SH-SY5Y (cell line): ENCODE results near the gene VAC14.

Experiments
- GATA2 ChIP-seq: IDR thresholded peaks from 2 replicates; pipeline ENCODE4 v1.6.1; 2011; ENCODE audit warnings: mild to moderate bottlenecking, low read depth, low read length
- GATA3 ChIP-seq: IDR thresholded peaks from 2 replicates; pipeline ENCODE4 v1.6.1; 2011; ENCODE audit warnings: low read depth, mild to moderate bottlenecking, low read length, moderate library complexity

VAC14 gene

DNA sequence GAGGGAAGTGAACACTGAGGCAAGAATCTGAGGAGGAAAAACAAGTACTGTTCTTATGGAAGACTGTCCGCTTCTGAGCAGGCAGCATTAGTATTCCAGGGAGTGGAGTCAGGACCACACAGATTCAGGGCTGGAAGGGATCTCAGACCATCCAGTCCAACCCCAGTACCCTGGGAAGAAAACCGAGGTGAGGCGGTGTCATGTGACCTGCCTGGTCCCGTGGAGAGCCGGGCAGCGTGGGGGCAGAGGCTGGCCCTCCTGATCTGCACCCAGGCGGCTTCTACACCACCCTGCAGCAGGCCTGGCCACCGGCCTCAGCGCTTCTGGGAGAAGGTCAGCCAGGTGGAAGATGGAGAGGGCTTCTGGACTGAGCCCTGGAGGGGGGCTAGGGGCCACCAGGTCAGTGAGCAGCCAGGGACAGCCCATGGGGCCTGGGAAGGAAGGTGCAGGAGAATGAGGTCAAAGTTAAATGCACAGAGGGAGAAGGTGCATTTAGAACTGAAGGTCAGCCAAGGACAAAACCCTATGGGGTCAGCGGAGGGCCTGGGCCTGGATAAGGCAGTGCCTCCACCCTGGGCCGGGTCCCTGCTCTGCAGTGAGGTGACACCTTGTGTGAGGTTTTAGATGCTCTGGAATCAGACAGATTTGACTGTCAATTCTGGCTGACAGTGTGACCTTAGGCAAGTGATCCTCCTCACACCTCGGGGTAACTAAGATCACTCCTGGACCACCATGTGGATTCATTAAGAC lies 45.9 kb downstream of the VAC14 start:
- TF ChIP-seq GATA3 (no peak), GATA2 (no peak)

DNA sequence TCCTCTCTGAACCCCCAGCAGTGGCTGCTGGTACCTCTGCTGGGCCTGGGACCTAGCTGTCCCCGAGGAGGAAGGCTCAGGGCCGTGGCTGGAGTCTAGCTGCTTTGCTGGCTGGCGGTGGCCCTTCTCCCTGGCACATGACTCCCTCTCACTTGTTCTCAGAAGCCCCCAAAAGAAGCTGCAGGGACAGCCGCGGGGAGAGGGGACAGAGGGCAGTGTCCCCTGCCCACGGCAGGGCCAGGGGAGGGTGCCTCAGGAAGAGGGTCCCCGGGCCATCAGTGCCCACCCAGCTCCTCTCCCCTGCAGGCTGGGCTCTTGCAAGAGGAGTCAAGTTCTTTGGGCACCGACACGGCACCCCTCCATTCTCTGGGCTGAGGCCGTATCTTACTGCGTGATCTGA lies 46.6 kb downstream of the VAC14 start:
- TF ChIP-seq GATA2 (no peak), GATA3 (no peak)

DNA sequence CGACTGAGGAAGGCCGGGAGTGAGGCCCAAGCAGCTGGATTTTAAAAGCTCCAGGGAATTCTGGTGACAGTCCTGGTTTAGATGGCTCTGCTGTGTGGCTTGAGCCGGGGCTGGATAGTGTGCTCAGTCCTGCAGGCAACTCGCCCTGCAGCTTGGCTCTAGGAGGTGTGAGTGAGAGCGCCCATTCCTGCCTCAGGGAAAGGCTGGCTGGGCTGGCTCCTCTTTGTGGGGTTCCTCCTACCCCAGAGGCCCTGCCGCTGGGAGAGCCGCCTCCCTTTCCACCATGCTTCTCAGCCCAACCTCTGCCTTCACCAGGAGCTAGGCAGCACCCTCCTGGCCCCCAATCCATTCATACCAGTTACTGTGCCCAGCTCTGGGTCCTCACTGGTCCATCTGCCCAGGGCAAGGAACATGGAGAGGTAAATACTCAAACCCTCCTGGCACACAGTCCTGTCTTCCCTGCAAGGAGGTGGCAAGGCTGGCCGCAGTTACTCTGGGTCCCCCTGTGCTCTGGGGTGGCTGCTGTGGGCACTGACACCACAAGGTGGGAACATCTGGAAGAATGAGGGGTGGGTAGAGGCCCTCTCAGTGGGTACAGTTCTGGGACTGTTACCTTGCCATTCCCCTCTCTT lies 47.1 kb downstream of the VAC14 start:
- no peak for TF ChIP-seq GATA2
- TF ChIP-seq GATA3, result no peak

- TF ChIP-seq GATA2 (no peak), GATA3 (no peak)
These were observed 47.7 kb downstream of the VAC14 start for GRCh38 chr16:70753228-70753627.

- TF ChIP-seq GATA3 (no peak), GATA2 (no peak)
These were observed 48.5 kb downstream of the VAC14 start for GRCh38 chr16:70752426-70752825.

GRCh38 chr16:70751593-70751992 lies 49.4 kb downstream of the VAC14 start:
- no peak for TF ChIP-seq GATA3
- TF ChIP-seq GATA2, result no peak

GRCh38 chr16:70750893-70751467 lies 50.0 kb downstream of the VAC14 start:
- no peak for TF ChIP-seq GATA2
- TF ChIP-seq GATA3, result no peak

GRCh38 chr16:70749681-70750601 lies 51.0 kb downstream of the VAC14 start:
- TF ChIP-seq GATA3 (no peak), GATA2 (no peak)

- TF ChIP-seq GATA2 (no peak), GATA3 (no peak)
These were observed 51.8 kb downstream of the VAC14 start for GRCh38 chr16:70749006-70749678.

DNA sequence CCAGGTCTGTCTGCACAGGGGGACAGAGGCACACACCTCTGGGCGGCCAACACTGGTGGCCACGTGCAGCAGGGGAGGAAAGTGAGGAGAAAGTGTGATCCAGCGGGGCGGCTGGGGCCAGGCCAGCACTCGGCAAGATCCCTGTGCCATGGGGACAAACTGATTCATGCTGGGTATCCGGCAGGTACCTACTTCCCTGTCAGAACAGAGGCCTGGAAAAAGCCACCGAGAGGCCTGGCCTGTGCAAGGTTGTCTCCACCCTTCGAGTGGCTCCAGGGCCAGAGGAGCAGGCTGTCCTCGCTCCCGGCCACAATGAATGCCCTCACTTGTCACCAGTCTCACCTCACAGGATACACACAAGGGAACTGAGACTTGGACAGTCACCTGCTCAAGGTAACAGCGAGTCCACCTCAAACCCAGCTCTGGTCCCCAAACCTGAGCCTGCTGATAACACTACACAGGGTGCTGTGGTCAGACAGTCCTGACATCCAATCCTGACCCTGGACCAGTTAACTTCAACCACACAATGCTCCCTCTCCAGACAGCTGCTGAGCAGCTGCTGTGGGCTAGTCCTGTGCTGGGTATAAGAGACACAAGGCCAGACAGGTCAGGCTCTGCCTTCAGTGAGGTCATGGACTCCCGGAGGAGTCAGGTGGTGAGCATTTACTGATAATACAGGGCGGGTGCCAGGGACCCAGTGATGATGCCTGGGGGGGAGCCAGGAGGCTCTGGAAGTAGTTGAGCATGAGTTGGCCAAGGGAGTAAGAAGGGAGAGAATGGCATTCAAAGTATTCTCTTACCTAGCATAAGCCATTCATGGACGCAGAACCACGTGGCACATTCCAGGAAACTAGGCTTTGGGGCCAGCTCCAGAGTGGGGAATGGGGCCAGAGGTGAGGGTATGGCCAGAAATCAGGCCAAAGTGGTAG lies 53.0 kb downstream of the VAC14 start:
- TF ChIP-seq GATA2, result no peak
- TF ChIP-seq GATA3, result no peak

DNA sequence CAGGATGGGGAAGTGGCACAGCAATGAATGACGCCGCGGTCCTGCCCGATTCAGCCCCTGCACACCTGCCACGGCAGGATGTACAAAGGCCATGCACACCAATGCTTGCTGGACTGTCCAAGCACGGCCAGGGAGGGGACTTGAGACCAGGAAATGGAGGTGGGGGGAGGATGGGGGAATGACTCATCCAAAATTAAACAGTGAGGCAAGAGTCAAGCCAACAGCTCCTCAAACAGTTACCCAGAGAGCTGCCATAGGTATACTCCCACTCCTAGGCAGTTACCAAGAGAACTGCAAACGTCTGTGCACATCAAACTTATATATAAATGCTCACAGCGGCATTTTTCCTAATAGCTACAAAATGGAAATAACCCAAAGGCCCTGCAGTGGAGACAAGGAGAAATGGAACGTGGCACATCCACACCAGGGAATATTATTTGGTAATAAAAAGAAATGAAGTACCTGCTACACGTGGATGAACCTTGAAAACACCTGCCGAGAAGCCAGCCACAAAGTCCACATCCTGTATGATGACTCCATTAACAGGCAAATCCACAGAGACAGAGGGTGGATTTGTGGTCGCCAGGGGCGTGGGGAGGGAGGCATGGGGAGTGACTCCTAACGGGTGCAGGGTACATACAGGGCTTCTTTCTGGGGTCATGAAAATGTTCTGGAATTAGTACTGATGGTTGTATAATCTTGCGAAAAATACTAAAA lies 54.1 kb downstream of the VAC14 start:
- TF ChIP-seq GATA3 (no peak), GATA2 (no peak)
